H1 (cell line): ENCODE measurements around the gene LPP. TPM values are rescaled to one million over a fixed set of nuclear protein-coding genes. Genes with fewer than 3 reads are reported as not detected.

Experiments used
- EP300 ChIP-seq, 2 experiments: IDR thresholded peaks; 1 replicate in 1 of 2; 2 replicates in 1 of 2; pipeline ENCODE4 v1.6.1; 2011 to 2012; ENCODE audit warnings: low read depth in 2 of 2, low read length in 2 of 2, mild to moderate bottlenecking in 2 of 2, borderline replicate concordance in 1 of 2, inconsistent platforms in 1 of 2, moderate library complexity in 1 of 2
- polyA plus RNA-seq, 7 experiments: library from polyadenylated mRNA; depleted of rRNA in 3 of 7; stranded (reverse) in 5 of 7; unstranded in 2 of 7; fragments of >200 nt in 5 of 7; fragments of 200-250 nt in 2 of 7; gene quantifications; 1 replicate in 5 of 7; 2 replicates in 1 of 7; 4 replicates in 1 of 7; pipeline versions ENCODE4 v1.2.1 to v1.2.3, GENCODE V29; 2011 to 2013; ENCODE audit warnings: missing spikeins in 2 of 7, mixed read lengths in 2 of 7
- total RNA-seq: library from RNA; stranded (reverse); fragmentation: NEBNext Ultra II Directional; extraction: Animal tissue kit (Norgen Biotek cat#: 25700); gene quantifications from 2 replicates; pipeline ENCODE4 v1.2.1, GENCODE V29; 2021

The LPP gene
- total and polyA plus RNA-seq, 2 of the 8 experiments (the other 6 are each of a cell fraction or from before 2014, with no cell fraction given), result 10.0 to 53.3 TPM

GRCh38 chr3:188534633-188535032, 380.7 kb downstream of the LPP start (continued):
- no peak for TF ChIP-seq EP300 (IDR thresholded peaks at IDR 0.05; ENCODE audit: borderline replicate concordance in 1 of 2, low read depth in 2 of 2, low read length in 2 of 2)
